ENCODE results near the gene WDR70. TPM values are rescaled to one million over a fixed set of nuclear protein-coding genes. Genes with fewer than 3 reads are reported as not detected.
"Not testable (repeated sequence)": the region's sequence is repeated elsewhere in the genome, so short reads cannot be mapped to it uniquely, and the experiment has no call there.

WDR70 gene
- total RNA-seq, 1 donor from 2014 or later = 43.0 TPM

DNA sequence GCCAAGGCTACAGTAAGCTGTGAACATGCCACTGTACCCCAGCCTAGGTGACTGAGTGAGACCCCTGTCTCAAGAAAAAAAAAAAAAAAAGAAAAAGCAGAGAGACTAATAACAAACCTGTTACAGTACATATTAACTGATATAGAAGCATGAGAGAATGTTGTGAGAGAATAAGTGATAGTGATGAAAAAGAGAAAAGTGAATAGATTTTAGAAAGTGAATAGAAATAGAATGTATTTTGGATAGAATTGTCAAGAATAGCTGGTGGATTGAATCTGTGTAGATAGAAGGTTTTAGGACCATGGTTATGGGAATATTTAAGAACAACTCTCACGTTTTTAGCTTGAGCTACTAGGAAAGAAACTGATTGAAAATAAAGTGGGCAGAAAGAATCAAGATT is 135.8 kb downstream of the WDR70 start:
- peaks cover 3% of the 10 kb centered on the region for H3K4me1 Mint-ChIP-seq (ENCODE audit: low read depth)
- H3K27ac Mint-ChIP-seq = no peak overlapping the region
- H3K27me3 Mint-ChIP-seq = no peaks in the 10 kb centered on the region
- DNase-seq (ENCODE audit: low spot score, unreplicated experiment) = no peak
- peaks cover 12% of the 10 kb centered on the region for H3K36me3 Mint-ChIP-seq (ENCODE audit: insufficient read depth)
- TF ChIP-seq, protein P1, sequence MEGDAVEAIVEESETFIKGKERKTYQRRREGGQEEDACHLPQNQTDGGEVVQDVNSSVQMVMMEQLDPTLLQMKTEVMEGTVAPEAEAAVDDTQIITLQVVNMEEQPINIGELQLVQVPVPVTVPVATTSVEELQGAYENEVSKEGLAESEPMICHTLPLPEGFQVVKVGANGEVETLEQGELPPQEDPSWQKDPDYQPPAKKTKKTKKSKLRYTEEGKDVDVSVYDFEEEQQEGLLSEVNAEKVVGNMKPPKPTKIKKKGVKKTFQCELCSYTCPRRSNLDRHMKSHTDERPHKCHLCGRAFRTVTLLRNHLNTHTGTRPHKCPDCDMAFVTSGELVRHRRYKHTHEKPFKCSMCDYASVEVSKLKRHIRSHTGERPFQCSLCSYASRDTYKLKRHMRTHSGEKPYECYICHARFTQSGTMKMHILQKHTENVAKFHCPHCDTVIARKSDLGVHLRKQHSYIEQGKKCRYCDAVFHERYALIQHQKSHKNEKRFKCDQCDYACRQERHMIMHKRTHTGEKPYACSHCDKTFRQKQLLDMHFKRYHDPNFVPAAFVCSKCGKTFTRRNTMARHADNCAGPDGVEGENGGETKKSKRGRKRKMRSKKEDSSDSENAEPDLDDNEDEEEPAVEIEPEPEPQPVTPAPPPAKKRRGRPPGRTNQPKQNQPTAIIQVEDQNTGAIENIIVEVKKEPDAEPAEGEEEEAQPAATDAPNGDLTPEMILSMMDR (IDR thresholded peaks at IDR 0.05; ENCODE audit: unreplicated experiment) = no peak
- no peak overlapping the region for H3K4me3 Mint-ChIP-seq (ENCODE audit: low read depth)
- H3K9me3 Mint-ChIP-seq (ENCODE audit: low read depth) = peaks cover 6% of the 10 kb centered on the region

DNA sequence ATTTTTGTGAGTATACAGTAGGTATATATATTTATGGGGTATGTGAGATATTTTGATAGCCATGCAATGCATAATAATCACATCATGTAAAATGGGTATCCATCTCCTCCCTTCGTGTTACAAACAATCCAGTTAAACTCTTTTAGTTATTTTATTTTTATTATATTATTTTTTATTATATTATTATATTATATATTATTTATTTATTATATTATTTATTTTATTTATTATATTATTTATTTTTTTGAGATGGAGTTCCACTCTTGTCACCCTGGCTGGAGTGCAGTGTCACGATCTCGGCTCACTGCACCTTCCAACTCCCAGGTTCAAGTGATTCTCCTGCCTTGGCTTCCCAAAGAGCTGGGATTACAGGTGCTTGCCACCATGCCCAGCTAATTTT is 138.6 kb downstream of the WDR70 start:
- H3K4me1 Mint-ChIP-seq (ENCODE audit: low read depth) = peaks cover 4% of the 10 kb centered on the region
- H3K4me3 Mint-ChIP-seq (ENCODE audit: low read depth) = no peak overlapping the region
- TF ChIP-seq, protein P1 (IDR thresholded peaks at IDR 0.05; ENCODE audit: unreplicated experiment) = no peak
- no peaks in the 10 kb centered on the region for H3K27me3 Mint-ChIP-seq
- peaks cover 24% of the 10 kb centered on the region for H3K36me3 Mint-ChIP-seq (ENCODE audit: insufficient read depth)
- no peak for DNase-seq (ENCODE audit: low spot score, unreplicated experiment)
- no peak overlapping the region for H3K27ac Mint-ChIP-seq
- peaks cover 9% of the 10 kb centered on the region for H3K9me3 Mint-ChIP-seq (ENCODE audit: low read depth)

DNA sequence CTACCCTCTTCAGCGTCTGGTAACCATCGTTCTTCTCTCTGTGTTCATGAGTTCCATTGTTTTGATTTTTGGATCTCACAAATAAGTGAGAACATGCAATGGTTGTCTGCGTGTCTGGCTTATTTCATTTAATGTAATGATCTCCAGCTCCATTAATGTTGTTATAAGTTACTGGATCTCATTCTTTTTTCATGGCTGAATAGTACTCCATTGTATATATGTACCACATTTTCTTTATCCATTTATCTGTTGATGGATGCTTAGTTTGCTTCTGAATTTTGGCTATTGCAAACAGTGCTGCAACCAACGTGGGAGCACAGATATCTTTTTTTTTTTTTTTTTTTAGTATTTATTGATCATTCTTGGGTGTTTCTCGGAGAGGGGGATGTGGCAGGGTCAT is 139.2 kb downstream of the WDR70 start:
- peaks cover 27% of the 10 kb centered on the region for H3K36me3 Mint-ChIP-seq (ENCODE audit: insufficient read depth)
- H3K27me3 Mint-ChIP-seq, H3K27ac Mint-ChIP-seq: not testable (repeated sequence)

DNA sequence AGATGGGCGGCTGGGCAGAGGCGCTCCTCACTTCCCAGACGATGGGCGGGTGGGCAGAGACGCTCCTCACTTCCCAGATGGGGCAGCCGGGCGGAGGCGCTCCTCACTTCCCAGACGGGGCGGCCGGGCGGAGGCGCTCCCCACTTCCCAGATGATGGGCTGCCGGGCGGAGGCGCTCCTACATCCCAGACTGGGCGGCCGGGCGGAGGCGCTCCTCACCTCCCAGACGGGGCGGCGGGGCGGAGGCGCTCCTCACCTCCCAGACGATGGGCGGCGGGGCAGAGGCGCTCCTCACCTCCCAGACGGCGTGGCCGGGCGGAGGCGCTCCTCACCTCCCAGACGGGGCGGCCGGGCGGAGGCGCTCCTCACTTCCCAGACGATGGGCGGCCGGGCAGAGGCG is 140.2 kb downstream of the WDR70 start:
- no peak for DNase-seq (ENCODE audit: low spot score, unreplicated experiment)
- H3K36me3 Mint-ChIP-seq (ENCODE audit: insufficient read depth) = peaks cover 34% of the 10 kb centered on the region
- TF ChIP-seq, protein P1 (IDR thresholded peaks at IDR 0.05; ENCODE audit: unreplicated experiment) = no peak
- H3K27me3 Mint-ChIP-seq = no peaks in the 10 kb centered on the region
- peaks cover 17% of the 10 kb centered on the region for H3K9me3 Mint-ChIP-seq (ENCODE audit: low read depth)
- H3K4me3 Mint-ChIP-seq (ENCODE audit: low read depth) = no peak overlapping the region
- no peak overlapping the region for H3K27ac Mint-ChIP-seq
- peaks cover 1% of the 10 kb centered on the region for H3K4me1 Mint-ChIP-seq (ENCODE audit: low read depth)

More for the DNA sequence above, 139.2 kb downstream of the WDR70 start:
- not testable (repeated sequence) for H3K4me3 Mint-ChIP-seq (ENCODE audit: low read depth); H3K4me1 Mint-ChIP-seq (ENCODE audit: low read depth); DNase-seq (ENCODE audit: low spot score, unreplicated experiment)
- H3K9me3 Mint-ChIP-seq (ENCODE audit: low read depth) = peaks cover 10% of the 10 kb centered on the region

DNA sequence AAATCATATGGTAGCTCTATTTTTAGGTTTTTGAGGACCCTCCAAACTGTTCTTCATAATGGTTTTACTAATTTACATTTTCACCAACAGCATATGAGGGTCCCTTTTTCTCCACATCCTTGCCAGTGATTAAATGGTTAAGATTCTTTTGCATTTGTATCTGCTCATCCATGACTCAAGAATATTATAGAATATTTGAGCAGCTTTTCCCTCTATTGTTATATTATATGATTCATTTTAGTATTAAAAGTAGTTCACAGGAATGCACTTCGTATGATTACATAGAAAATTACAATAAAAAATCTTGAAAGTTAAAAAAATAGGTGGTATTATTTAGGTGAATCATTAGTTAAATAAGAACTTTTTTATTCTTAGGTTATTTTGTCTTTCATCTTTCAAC is 140.7 kb downstream of the WDR70 start:
- peaks cover 39% of the 10 kb centered on the region for H3K36me3 Mint-ChIP-seq (ENCODE audit: insufficient read depth)
- H3K27me3 Mint-ChIP-seq = no peaks in the 10 kb centered on the region

DNA sequence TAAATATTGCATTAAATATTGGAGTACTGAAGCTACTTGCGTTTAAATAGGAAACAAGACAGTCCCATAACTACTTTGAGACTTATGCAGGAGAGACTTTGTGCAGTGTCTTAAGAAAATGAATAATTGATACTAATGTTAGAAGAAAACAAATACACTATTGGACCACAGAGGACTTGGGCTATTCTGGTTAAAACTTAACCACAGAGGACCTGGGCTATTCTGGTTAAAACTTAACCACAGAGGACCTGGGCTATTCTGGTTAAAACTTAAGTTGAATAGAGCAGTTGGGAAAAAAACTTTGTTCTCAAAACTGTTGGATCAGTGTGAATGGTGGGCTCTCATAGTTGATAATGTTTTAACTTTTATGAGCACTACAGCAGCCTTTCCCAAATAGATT is 141.7 kb downstream of the WDR70 start:
- H3K4me1 Mint-ChIP-seq (ENCODE audit: low read depth) = peaks cover 1% of the 10 kb centered on the region
- no peaks in the 10 kb centered on the region for H3K27me3 Mint-ChIP-seq
- peaks cover 31% of the 10 kb centered on the region for H3K9me3 Mint-ChIP-seq (ENCODE audit: low read depth)
- TF ChIP-seq, protein P1 (IDR thresholded peaks at IDR 0.05; ENCODE audit: unreplicated experiment) = no peak
- no peak overlapping the region for H3K4me3 Mint-ChIP-seq (ENCODE audit: low read depth)
- H3K36me3 Mint-ChIP-seq (ENCODE audit: insufficient read depth) = peaks cover 46% of the 10 kb centered on the region
- no peak overlapping the region for H3K27ac Mint-ChIP-seq
- no peak for DNase-seq (ENCODE audit: low spot score, unreplicated experiment)

More for the DNA sequence above, 140.7 kb downstream of the WDR70 start:
- Mint-ChIP-seq H3K27ac (no peak overlapping the region), H3K4me1 (ENCODE audit: low read depth) (peaks cover 1% of the 10 kb centered on the region), H3K9me3 (ENCODE audit: low read depth) (peaks cover 21% of the 10 kb centered on the region), H3K4me3 (ENCODE audit: low read depth) (no peak overlapping the region)
- no peak for DNase-seq (ENCODE audit: low spot score, unreplicated experiment)
- TF ChIP-seq, protein P1 (IDR thresholded peaks at IDR 0.05; ENCODE audit: unreplicated experiment) = no peak
